Caco-2 (cell line): ENCODE measurements around the gene DRC7. TPM values are rescaled to one million over a fixed set of nuclear protein-coding genes. Genes with fewer than 3 reads are reported as not detected.
A peak's percentile ranks its signal among the peaks of the same experiment; 100 is the strongest.
"Not testable (repeated sequence)": the region's sequence is repeated elsewhere in the genome, so short reads cannot be mapped to it uniquely, and the experiment has no call there.

Experiments
- BruUV-seq: library from RNA; stranded (reverse); fragments of 400-500 nt; replicated peaks from 2 replicates; lab custom pipeline; 2021; lab: Mats Ljungman, UMichigan
- CTCF ChIA-PET: fragments of 300-600 bp; sonication (Branson Sonifier 250); formaldehyde crosslinking; loops from one replicate; lab custom pipeline; 2022; ENCODE audit warnings: antibody characterized with exemption; lab: Charles Lee
- POLR2A ChIA-PET: fragments of 300-600 bp; sonication (Branson Sonifier 250); formaldehyde crosslinking; loops from one replicate; lab custom pipeline; 2022; ENCODE audit warnings: antibody characterized with exemption; lab: Charles Lee
- DNase-seq, 2 experiments: peaks; one replicate each; pipeline versions ENCODE4 v3.0.0 to v3.0.0-alpha.2; 2020 to 2022
- H3K27me3 ChIP-seq: replicated peaks from 2 replicates; pipeline ENCODE4 v1.6.0; 2011; ENCODE audit warnings: low read length; ENCODE audit not compliant: control insufficient read depth, insufficient read depth
- H3K36me3 ChIP-seq: 2 replicates; pipeline ENCODE4 v1.5.1; 2011; ENCODE audit warnings: low read length; ENCODE audit not compliant: control insufficient read depth, insufficient read depth
- H3K4me1 ChIP-seq: fragments of 250-450 bp; sonication (Bioruptor Pico); 2 replicates; pipeline ENCODE4 v1.5.1; 2020; ENCODE audit warnings: mild to moderate bottlenecking
- H3K4me3 ChIP-seq: 2 replicates; pipeline ENCODE4 v1.5.1; 2011; ENCODE audit warnings: low read depth, mild to moderate bottlenecking, control low read depth, low read length
- H3K9me3 ChIP-seq: fragments of 250-450 bp; sonication (Bioruptor Pico); 2 replicates; pipeline ENCODE4 v1.5.1; 2020; ENCODE audit warnings: mild to moderate bottlenecking, moderate library complexity
- H3K27ac Mint-ChIP-seq: one replicate; pipeline ENCODE4 v1.8.0; 2022; ENCODE audit warnings: mixed read lengths; ENCODE audit not compliant: unreplicated experiment
- H3K27me3 Mint-ChIP-seq: one replicate; pipeline ENCODE4 v1.8.0; 2022; ENCODE audit warnings: mixed read lengths; ENCODE audit not compliant: insufficient read depth, unreplicated experiment
- H3K36me3 Mint-ChIP-seq: one replicate; pipeline ENCODE4 v1.8.0; 2022; ENCODE audit warnings: mild to moderate bottlenecking, mixed read lengths; ENCODE audit not compliant: insufficient read depth, unreplicated experiment
- H3K4me1 Mint-ChIP-seq: one replicate; pipeline ENCODE4 v1.8.0; 2022; ENCODE audit warnings: low read depth, mixed read lengths; ENCODE audit not compliant: unreplicated experiment
- H3K4me3 Mint-ChIP-seq: one replicate; pipeline ENCODE4 v1.8.0; 2022; ENCODE audit warnings: mild to moderate bottlenecking, moderate library complexity, mixed read lengths; ENCODE audit not compliant: unreplicated experiment
- H3K9me3 Mint-ChIP-seq: one replicate; pipeline ENCODE4 v1.8.0; 2022; ENCODE audit warnings: mixed read lengths; ENCODE audit not compliant: unreplicated experiment
- CTCF ChIP-seq, 2 experiments: fragments of 200-600 bp in 1 of 2; IDR thresholded peaks; 1 replicate in 1 of 2; 2 replicates in 1 of 2; pipeline versions ENCODE4 v1.5.1 to v1.8.0; 2011 to 2022; ENCODE audit warnings: antibody characterized with exemption in 1 of 2, control low read depth in 1 of 2, inconsistent platforms in 1 of 2, low read depth in 1 of 2, low read length in 1 of 2, mild to moderate bottlenecking in 1 of 2, moderate library complexity in 1 of 2; ENCODE audit not compliant: insufficient read depth in 1 of 2, severe bottlenecking in 1 of 2, unreplicated experiment in 1 of 2
- intact Hi-C: fragments of 100-400 bp; cut with micrococcal nuclease; formaldehyde crosslinking; loops from one replicate; pipeline ENCODE4 v1.10.0; 2022; ENCODE audit not compliant: unreplicated experiment
- total RNA-seq: library from RNA; stranded (reverse); gene quantifications from 2 replicates; pipeline ENCODE4 v1.2.3, GENCODE V29; 2022

Gene DRC7
- total RNA-seq, 1 experiment from 2014 or later, result 1.1 TPM

GRCh38 chr16:57743886-57744641, 49.5 kb downstream of the DRC7 start:
- Mint-ChIP-seq H3K4me1 (no peaks in the 10 kb centered on the region), H3K9me3 (no peaks in the 10 kb centered on the region), H3K36me3 (peaks cover 4% of the 10 kb centered on the region), H3K27me3 (no peaks in the 10 kb centered on the region), H3K4me3 (no peak overlapping the region), H3K27ac (no peak overlapping the region)
- intact Hi-C loops, result no loop called here
- peak in 1 of 2 experiments; percentile 2 for DNase-seq
- Histone ChIP-seq H3K9me3 (no peaks in the 10 kb centered on the region), H3K4me1 (peaks cover 4% of the 10 kb centered on the region; the same call in 1 of the 2 replicates), H3K4me3 (no peak overlapping the region), H3K27me3 (no peaks in the 10 kb centered on the region), H3K36me3 (no peaks in the 10 kb centered on the region)
- TF ChIP-seq CTCF (IDR thresholded peaks at IDR 0.05; ENCODE audit: insufficient read depth in 1 of 2, low read depth in 1 of 2, low read length in 1 of 2, severe bottlenecking in 1 of 2, unreplicated experiment in 1 of 2), result no peak
- POLR2A ChIA-PET, result no interaction called here
- CTCF ChIA-PET, result no interaction called here
- no TSS peak for BruUV-seq

GRCh38 chr16:57744642-57744903, 50.0 kb downstream of the DRC7 start:
- no peaks in the 10 kb centered on the region for H3K27me3 Mint-ChIP-seq
- DNase-seq, result no peak
- ChIA-PET CTCF (no interaction called here), POLR2A (no interaction called here)
- no TSS peak for BruUV-seq
- H3K36me3 Mint-ChIP-seq, result peaks cover 4% of the 10 kb centered on the region
- H3K9me3 Mint-ChIP-seq, result no peaks in the 10 kb centered on the region
- H3K9me3 ChIP-seq, result no peaks in the 10 kb centered on the region
- H3K4me3 Mint-ChIP-seq, result no peak overlapping the region
- H3K4me3 ChIP-seq, result no peak overlapping the region
- no peaks in the 10 kb centered on the region for H3K27me3 ChIP-seq
- intact Hi-C loops, result no loop called here
- H3K4me1 ChIP-seq, result peaks cover 4% of the 10 kb centered on the region; the same call in 1 of the 2 replicates
- H3K36me3 ChIP-seq, result no peaks in the 10 kb centered on the region
- TF ChIP-seq CTCF (IDR thresholded peaks at IDR 0.05; ENCODE audit: insufficient read depth in 1 of 2, low read depth in 1 of 2, low read length in 1 of 2, severe bottlenecking in 1 of 2, unreplicated experiment in 1 of 2), result no peak
- no peaks in the 10 kb centered on the region for H3K4me1 Mint-ChIP-seq
- H3K27ac Mint-ChIP-seq, result no peak overlapping the region

- no peaks in the 10 kb centered on the region for H3K4me1 Mint-ChIP-seq
- no TSS peak for BruUV-seq
- H3K36me3 Mint-ChIP-seq, result peaks cover 4% of the 10 kb centered on the region
- no peak for DNase-seq
- H3K27me3 Mint-ChIP-seq, result no peaks in the 10 kb centered on the region
- no peak overlapping the region for H3K27ac Mint-ChIP-seq
- no peaks in the 10 kb centered on the region for H3K9me3 Mint-ChIP-seq
- CTCF ChIA-PET, result interaction anchor here (1.2 kb wide), 1 partner anchor 117 kb away, joined by 5 read pairs; no protein-coding TSS in a partner anchor
- no peak for TF ChIP-seq CTCF (IDR thresholded peaks at IDR 0.05; ENCODE audit: insufficient read depth in 1 of 2, low read depth in 1 of 2, low read length in 1 of 2, severe bottlenecking in 1 of 2, unreplicated experiment in 1 of 2)
- intact Hi-C loops, result no loop called here
- Histone ChIP-seq H3K9me3 (no peaks in the 10 kb centered on the region), H3K27me3 (no peaks in the 10 kb centered on the region), H3K36me3 (no peaks in the 10 kb centered on the region), H3K4me3 (no peak overlapping the region), H3K4me1 (peaks cover 4% of the 10 kb centered on the region; the same call in 1 of the 2 replicates)
- H3K4me3 Mint-ChIP-seq, result no peak overlapping the region
- POLR2A ChIA-PET, result no interaction called here
Observed at GRCh38 chr16:57745768-57746167, 51.2 kb downstream of the DRC7 start.

- CTCF ChIA-PET, H3K4me3 Mint-ChIP-seq, H3K9me3 Mint-ChIP-seq, H3K27me3 ChIP-seq, H3K27me3 Mint-ChIP-seq, BruUV-seq, DNase-seq, H3K4me3 ChIP-seq, H3K27ac Mint-ChIP-seq, POLR2A ChIA-PET, H3K9me3 ChIP-seq, H3K4me1 Mint-ChIP-seq, H3K36me3 ChIP-seq, intact Hi-C loops, H3K4me1 ChIP-seq, H3K36me3 Mint-ChIP-seq: not testable (repeated sequence)
Observed at GRCh38 chr16:57746316-57746715, 51.7 kb downstream of the DRC7 start.
